Right lobe of liver (tissue), 4 donors: Measurements from ENCODE around the gene RASA4B.
"Not testable (repeated sequence)": the region's sequence is repeated elsewhere in the genome, so short reads cannot be mapped to it uniquely, and the experiment has no call there.

Experiments used
- POLR2A ChIP-seq: fragments of 450-650 bp; IDR thresholded peaks from one replicate; pipeline ENCODE4 v1.6.1; 2017; ENCODE audit warnings: antibody characterized with exemption, mild to moderate bottlenecking
- TF ChIP-seq, protein P1 (sequence below), 4 donors: fragments of 200-600 bp in 3 of 4; fragments of 450-650 bp in 1 of 4; IDR thresholded peaks; one replicate each; pipeline versions ENCODE4 v1.5.1 to v1.8.0; 2016 to 2022; ENCODE audit warnings: antibody characterized with exemption in 4 of 4, mild to moderate bottlenecking in 2 of 4
- donor health status: DM: no; HTN: no; CAD: no.
- donor health status: DM: no; HTN: no; CAD: no.
- donor health status: DM: no; HTN: yes; CAD: no.

DNA sequence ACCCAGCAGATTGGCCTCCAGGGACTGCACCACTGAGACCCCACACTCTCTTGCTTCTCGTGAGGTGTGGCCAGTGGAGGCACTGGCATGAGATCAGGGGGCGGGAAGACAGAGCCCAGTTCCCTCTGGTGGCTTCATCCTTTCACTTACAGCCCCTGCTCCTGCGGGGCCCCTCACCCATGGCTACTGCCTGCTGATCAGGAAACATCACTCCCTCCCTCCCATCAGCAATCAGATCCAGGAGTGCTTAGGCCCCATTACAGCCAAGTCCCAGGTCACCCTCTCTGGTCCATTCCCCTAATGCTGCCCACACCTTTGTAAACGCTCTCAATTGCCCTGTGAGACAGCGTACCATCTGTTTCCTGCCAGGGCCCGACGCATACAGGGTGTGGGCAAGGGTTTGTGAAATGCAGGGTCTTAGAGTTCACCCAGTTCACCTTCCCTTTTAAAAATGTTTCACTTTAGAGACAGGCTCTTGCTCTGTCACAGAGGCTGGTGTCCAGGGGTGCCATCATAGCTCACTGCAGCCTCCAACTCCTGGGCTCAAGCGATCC, 17.6 kb upstream of the RASA4B start:
- TF ChIP-seq, protein P1, sequence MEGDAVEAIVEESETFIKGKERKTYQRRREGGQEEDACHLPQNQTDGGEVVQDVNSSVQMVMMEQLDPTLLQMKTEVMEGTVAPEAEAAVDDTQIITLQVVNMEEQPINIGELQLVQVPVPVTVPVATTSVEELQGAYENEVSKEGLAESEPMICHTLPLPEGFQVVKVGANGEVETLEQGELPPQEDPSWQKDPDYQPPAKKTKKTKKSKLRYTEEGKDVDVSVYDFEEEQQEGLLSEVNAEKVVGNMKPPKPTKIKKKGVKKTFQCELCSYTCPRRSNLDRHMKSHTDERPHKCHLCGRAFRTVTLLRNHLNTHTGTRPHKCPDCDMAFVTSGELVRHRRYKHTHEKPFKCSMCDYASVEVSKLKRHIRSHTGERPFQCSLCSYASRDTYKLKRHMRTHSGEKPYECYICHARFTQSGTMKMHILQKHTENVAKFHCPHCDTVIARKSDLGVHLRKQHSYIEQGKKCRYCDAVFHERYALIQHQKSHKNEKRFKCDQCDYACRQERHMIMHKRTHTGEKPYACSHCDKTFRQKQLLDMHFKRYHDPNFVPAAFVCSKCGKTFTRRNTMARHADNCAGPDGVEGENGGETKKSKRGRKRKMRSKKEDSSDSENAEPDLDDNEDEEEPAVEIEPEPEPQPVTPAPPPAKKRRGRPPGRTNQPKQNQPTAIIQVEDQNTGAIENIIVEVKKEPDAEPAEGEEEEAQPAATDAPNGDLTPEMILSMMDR (IDR thresholded peaks at IDR 0.05) = not testable (repeated sequence)
- not testable (repeated sequence) for TF ChIP-seq POLR2A
